Omental fat pad (tissue), 4 donors: ENCODE results near the gene NGEF. TPM values are rescaled to one million over a fixed set of nuclear protein-coding genes. Genes with fewer than 3 reads are reported as not detected.

ENCODE experiments used
- ATAC-seq: fragments of 150-250 bp; one replicate; pipeline ENCODE4 v1.9.1; 2016; ENCODE audit warnings: mild to moderate bottlenecking, moderate library complexity; ENCODE audit not compliant: low FRiP score
- DNase-seq: peaks from one replicate; pipeline ENCODE4 v3.0.0-alpha.2; 2019; ENCODE audit warnings: low spot score
- CTCF ChIP-seq, 3 donors: fragments of 450-650 bp; IDR thresholded peaks; one replicate each; pipeline ENCODE4 v1.5.1; 2016 to 2017; ENCODE audit warnings: antibody characterized with exemption in 3 of 3, mild to moderate bottlenecking in 3 of 3, moderate library complexity in 2 of 3
- total RNA-seq, 4 donors: library from RNA; depleted of rRNA; stranded (reverse); fragments of >200 nt; gene quantifications; one replicate each; pipeline ENCODE4 v1.1.0, GENCODE V29; 2016

Gene NGEF
- total RNA-seq, 4 donors from 2014 or later = 1.1 to 1.9 (median 1.3) TPM; not detected in 1

GRCh38 chr2:232957657-232958090 is 55.4 kb downstream of the NGEF start:
- no peak for ATAC-seq
- DNase-seq = no peak
- TF ChIP-seq CTCF (IDR thresholded peaks at IDR 0.05) = no peak

GRCh38 chr2:232955856-232956255 is 57.2 kb downstream of the NGEF start:
- no peak for TF ChIP-seq CTCF (IDR thresholded peaks at IDR 0.05)
- ATAC-seq = no peak
- no peak for DNase-seq

GRCh38 chr2:232954691-232955090 is 58.4 kb downstream of the NGEF start:
- DNase-seq = no peak
- ATAC-seq = no peak
- no peak for TF ChIP-seq CTCF (IDR thresholded peaks at IDR 0.05)

GRCh38 chr2:232951891-232952290 is 61.2 kb downstream of the NGEF start:
- no peak for TF ChIP-seq CTCF (IDR thresholded peaks at IDR 0.05)
- ATAC-seq = no peak

GRCh38 chr2:232951181-232951580 is 61.9 kb downstream of the NGEF start:
- DNase-seq = no peak
- ATAC-seq = no peak
- no peak for TF ChIP-seq CTCF (IDR thresholded peaks at IDR 0.05)

More at GRCh38 chr2:232951891-232952290, 61.2 kb downstream of the NGEF start:
- no peak for DNase-seq

GRCh38 chr2:232950751-232951150 is 62.3 kb downstream of the NGEF start:
- DNase-seq = no peak
- TF ChIP-seq CTCF (IDR thresholded peaks at IDR 0.05) = no peak
- ATAC-seq = no peak

- no peak for TF ChIP-seq CTCF (IDR thresholded peaks at IDR 0.05)
- DNase-seq = no peak
- ATAC-seq = no peak
These were observed 64.0 kb downstream of the NGEF start for GRCh38 chr2:232949016-232949415.
